GM12801 (cell line): ENCODE results near the gene LCN1.

ENCODE experiments used
- TF ChIP-seq, protein P1 (sequence below): IDR thresholded peaks from one replicate; pipeline ENCODE4 v1.5.1; 2011; ENCODE audit warnings: control low read depth; ENCODE audit not compliant: insufficient read length; ENCODE audit errors: extremely low read depth

LCN1 gene

DNA sequence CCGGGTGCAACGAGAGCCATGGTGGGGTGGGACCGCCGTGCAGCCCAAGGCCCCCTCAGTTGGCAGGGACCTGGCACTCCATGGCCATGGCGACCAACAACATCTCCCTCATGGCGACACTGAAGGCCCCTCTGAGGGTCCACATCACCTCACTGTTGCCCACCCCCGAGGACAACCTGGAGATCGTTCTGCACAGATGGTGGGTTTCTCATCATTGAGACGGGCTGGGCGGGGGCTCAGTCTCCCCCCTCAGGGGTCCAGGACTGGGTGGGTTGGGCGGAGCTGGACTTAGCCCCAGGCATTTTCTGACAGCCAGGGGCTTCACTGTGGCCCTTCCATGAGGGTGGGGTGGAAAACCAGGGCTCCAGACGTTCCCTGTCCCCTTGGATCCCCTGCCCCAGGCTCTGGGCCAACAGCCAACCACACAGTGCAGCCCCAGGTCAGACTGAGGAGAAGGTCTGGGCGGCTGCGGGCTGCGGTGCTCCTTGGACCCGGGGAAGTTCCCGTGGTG, 41.0 kb downstream of the LCN1 start:
- TF ChIP-seq, protein P1, sequence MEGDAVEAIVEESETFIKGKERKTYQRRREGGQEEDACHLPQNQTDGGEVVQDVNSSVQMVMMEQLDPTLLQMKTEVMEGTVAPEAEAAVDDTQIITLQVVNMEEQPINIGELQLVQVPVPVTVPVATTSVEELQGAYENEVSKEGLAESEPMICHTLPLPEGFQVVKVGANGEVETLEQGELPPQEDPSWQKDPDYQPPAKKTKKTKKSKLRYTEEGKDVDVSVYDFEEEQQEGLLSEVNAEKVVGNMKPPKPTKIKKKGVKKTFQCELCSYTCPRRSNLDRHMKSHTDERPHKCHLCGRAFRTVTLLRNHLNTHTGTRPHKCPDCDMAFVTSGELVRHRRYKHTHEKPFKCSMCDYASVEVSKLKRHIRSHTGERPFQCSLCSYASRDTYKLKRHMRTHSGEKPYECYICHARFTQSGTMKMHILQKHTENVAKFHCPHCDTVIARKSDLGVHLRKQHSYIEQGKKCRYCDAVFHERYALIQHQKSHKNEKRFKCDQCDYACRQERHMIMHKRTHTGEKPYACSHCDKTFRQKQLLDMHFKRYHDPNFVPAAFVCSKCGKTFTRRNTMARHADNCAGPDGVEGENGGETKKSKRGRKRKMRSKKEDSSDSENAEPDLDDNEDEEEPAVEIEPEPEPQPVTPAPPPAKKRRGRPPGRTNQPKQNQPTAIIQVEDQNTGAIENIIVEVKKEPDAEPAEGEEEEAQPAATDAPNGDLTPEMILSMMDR: no peak

DNA sequence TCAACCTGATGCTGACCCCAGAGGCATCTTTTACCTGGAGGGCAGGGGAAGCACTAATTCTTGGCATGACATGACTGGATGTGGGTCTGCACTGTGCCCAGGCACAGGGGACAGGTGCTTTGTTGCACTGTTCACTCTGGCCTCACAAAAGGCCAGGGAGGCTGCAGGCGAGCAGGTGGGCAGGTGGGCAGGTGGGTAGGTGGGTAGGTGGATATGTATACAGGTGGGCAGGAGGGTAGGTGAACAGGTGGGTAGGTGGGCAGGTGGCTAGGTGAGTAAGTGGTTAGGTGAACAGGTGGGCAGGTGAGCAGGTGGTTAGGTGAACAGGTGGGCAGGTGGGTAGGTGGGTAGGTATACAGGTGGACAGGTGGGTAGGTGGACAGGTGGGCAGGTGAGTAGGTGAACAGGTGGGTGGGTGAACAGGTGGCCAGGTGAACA, 41.8 kb downstream of the LCN1 start:
- TF ChIP-seq, protein P1: no peak

DNA sequence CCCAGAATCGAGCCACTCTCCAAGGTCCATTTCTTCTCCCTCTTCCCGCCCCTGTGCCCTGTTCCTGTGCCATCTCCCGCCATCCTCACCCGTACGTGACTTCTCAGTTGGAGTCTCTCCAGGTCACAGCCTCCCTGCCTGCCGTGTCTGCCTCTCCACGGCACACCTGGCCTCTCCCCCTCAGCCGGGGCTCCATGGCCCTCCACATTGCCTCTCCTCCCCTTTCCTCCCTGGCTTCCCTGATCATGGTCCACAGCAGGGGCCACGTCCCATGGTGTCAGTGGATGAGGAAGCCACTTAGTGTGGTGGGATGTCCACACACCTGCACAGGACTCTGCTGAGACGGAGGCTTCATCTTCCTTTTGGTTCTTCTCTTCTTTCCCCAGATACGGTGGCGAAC, 42.6 kb downstream of the LCN1 start:
- TF ChIP-seq, protein P1: no peak

DNA sequence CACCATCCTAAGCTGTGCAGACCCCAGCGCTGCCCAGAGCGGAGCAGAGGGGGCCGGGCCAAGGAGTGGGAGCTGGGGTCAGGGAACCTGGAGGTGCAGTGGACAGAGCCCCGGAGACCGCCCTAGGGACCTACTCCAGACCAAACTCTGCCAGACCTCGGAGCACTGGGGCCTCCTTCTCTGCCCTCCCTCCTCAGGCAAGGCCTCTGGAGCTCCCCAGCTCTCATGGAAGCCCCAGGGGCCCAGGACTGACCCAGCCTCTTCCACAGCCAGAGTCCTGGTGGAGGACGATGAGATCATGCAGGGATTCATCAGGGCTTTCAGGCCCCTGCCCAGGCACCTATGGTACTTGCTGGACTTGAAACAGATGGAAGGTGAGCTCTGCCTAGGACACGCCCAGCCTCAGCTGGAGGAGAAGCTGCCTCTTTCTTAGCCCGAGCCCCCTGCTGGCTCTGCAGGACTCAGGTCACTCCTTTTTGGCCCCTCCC, 43.9 kb downstream of the LCN1 start:
- TF ChIP-seq, protein P1: no peak

DNA sequence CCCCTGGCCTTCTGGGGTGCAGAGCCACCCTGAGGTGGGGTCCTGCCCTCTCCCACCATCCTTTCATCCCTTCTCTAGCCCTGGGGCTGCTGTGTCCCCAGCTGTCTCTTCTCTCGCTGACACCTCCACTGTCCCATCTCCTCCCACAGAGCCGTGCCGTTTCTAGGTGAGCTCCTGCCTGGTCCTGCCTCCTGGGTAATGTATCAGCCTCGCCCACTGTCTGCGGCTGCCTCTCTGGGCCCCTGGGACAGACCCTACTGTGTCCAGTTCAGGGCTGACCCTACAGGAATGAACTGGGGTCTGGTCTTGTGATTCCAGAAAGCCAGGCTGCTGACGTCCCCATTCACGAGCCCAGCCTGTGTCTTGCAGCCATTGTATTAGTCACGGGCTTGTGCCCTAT, 44.4 kb downstream of the LCN1 start:
- TF ChIP-seq, protein P1: no peak

DNA sequence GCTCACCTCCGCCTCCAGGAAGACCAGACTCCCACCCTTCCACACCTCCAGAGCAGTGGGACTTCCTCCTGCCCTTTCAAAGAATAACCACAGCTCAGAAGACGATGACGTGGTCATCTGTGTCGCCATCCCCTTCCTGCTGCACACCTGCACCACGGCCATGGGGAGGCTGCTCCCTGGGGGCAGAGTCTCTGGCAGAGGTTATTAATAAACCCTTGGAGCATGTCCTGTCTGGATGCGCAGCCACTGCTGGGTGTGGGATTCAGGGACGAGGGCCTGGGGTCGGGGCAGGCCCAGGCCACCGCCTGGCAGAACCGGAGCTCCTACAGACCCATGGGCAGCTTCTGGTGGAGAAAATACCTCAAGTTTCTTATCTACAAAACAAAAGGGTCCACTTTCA, 45.3 kb downstream of the LCN1 start:
- TF ChIP-seq, protein P1: no peak

DNA sequence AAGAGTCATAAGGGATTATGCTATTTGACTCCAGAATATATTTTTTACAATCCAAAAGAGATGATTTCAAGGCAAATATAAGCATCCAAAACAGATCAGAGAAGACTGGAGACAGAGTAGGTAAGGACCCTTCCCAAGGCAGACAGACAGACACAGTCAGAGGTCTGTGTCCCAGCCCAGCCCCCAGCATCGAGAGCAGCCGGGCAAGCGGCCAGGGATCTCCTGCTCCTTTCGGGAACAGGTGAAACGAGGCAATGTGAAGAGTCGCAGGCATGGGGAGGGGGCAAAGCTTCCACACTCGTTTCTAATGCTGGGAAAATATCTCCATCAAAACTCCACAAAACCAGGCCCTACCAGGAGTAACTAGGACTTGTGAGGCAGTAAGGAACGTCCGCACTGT, 46.1 kb downstream of the LCN1 start:
- TF ChIP-seq, protein P1: no peak
